MCF 10A (cell line): Measurements from ENCODE around the gene HSPA4. TPM values are rescaled to one million over a fixed set of nuclear protein-coding genes. Genes with fewer than 3 reads are reported as not detected.
"Not testable (repeated sequence)": the region's sequence is repeated elsewhere in the genome, so short reads cannot be mapped to it uniquely, and the experiment has no call there.

Source experiments
- BruUV-seq: library from RNA; stranded (reverse); fragments of 400-500 nt; replicated peaks from 2 replicates; lab custom pipeline; 2021; lab: Mats Ljungman, UMichigan
- CTCF ChIA-PET: fragments of 300-600 bp; sonication (Branson Sonifier 250); formaldehyde crosslinking; extraction: SDS; loops from one replicate; lab custom pipeline; 2021; ENCODE audit warnings: antibody characterized with exemption, inconsistent platforms; lab: Yijun Ruan, JAX
- POLR2A ChIA-PET: fragments of 300-600, 350-650 bp; sonication (Branson Sonifier 250); formaldehyde crosslinking; extraction: SDS; loops from one replicate; lab custom pipeline; 2020; ENCODE audit warnings: antibody characterized with exemption, inconsistent platforms; lab: Yijun Ruan, JAX
- DNase-seq: peaks from one replicate; pipeline ENCODE4 v3.0.0-alpha.2; 2018; ENCODE audit not compliant: unreplicated experiment
- H3K27ac Mint-ChIP-seq: one replicate; pipeline ENCODE4 v1.8.0; 2022; ENCODE audit warnings: mild to moderate bottlenecking, low read depth, mixed read lengths; ENCODE audit not compliant: unreplicated experiment
- H3K27me3 Mint-ChIP-seq: one replicate; pipeline ENCODE4 v1.8.0; 2022; ENCODE audit warnings: mixed read lengths; ENCODE audit not compliant: insufficient read depth, unreplicated experiment
- H3K36me3 Mint-ChIP-seq: one replicate; pipeline ENCODE4 v1.8.0; 2022; ENCODE audit warnings: mild to moderate bottlenecking, moderate library complexity, mixed read lengths; ENCODE audit not compliant: insufficient read depth, unreplicated experiment
- H3K4me1 Mint-ChIP-seq: one replicate; pipeline ENCODE4 v1.8.0; 2022; ENCODE audit warnings: mixed read lengths; ENCODE audit not compliant: insufficient read depth, unreplicated experiment
- H3K4me3 Mint-ChIP-seq: one replicate; pipeline ENCODE4 v1.8.0; 2022; ENCODE audit warnings: mild to moderate bottlenecking, moderate library complexity, mixed read lengths; ENCODE audit not compliant: unreplicated experiment
- H3K9me3 Mint-ChIP-seq: one replicate; pipeline ENCODE4 v1.8.0; 2022; ENCODE audit warnings: mixed read lengths; ENCODE audit not compliant: unreplicated experiment
- CTCF ChIP-seq: fragments of 200-600 bp; IDR thresholded peaks from one replicate; pipeline ENCODE4 v1.8.0; 2022; ENCODE audit warnings: antibody characterized with exemption, mild to moderate bottlenecking; ENCODE audit not compliant: unreplicated experiment
- intact Hi-C: fragments of 100-400 bp; cut with micrococcal nuclease; formaldehyde crosslinking; loops from 2 replicates; pipeline ENCODE4 v1.14.1; 2022
- total RNA-seq: library from RNA; stranded (reverse); gene quantifications from 2 replicates; pipeline ENCODE4 v1.2.3, GENCODE V29; 2022

Gene HSPA4
- total RNA-seq, 1 experiment from 2014 or later: 218 TPM

GRCh38 chr5:133017964-133018363, 33.8 kb upstream of the HSPA4 start:
- Mint-ChIP-seq H3K27ac (no peak overlapping the region), H3K4me1 (no peaks in the 10 kb centered on the region), H3K36me3 (peaks cover 57% of the 10 kb centered on the region), H3K9me3 (no peaks in the 10 kb centered on the region), H3K27me3 (no peaks in the 10 kb centered on the region), H3K4me3 (no peak overlapping the region)
- ChIA-PET CTCF (interaction anchor here (1.0 to 1.1 kb wide), 2 partner anchors 8 to 10 kb away, joined by 4 to 5 read pairs; partner anchors contain the start of gene ZCCHC10), POLR2A (interaction anchor here (4.5 to 5.4 kb wide), 2 partner anchors 34 to 56 kb away, joined by 20 to 34 read pairs; partner anchors contain the start of genes AFF4 and HSPA4)
- intact Hi-C loops: no loop called here
- TF ChIP-seq CTCF: no peak
- no TSS peak for BruUV-seq
- DNase-seq: no peak

- BruUV-seq, H3K9me3 Mint-ChIP-seq, H3K4me3 Mint-ChIP-seq, intact Hi-C loops, H3K27ac Mint-ChIP-seq, H3K4me1 Mint-ChIP-seq, H3K27me3 Mint-ChIP-seq, DNase-seq: not testable (repeated sequence)
- CTCF ChIA-PET: interaction anchor here (0.6 to 1.2 kb wide), 2 partner anchors 13 to 354 kb away, joined by 4 read pairs; no protein-coding TSS in a partner anchor
- POLR2A ChIA-PET: interaction anchor here (4.5 to 5.4 kb wide), 2 partner anchors 33 to 57 kb away, joined by 20 to 34 read pairs; partner anchors contain the start of genes AFF4 and HSPA4
- peaks cover 63% of the 10 kb centered on the region for H3K36me3 Mint-ChIP-seq
Observed at GRCh38 chr5:133019471-133019870, 32.3 kb upstream of the HSPA4 start.

DNA sequence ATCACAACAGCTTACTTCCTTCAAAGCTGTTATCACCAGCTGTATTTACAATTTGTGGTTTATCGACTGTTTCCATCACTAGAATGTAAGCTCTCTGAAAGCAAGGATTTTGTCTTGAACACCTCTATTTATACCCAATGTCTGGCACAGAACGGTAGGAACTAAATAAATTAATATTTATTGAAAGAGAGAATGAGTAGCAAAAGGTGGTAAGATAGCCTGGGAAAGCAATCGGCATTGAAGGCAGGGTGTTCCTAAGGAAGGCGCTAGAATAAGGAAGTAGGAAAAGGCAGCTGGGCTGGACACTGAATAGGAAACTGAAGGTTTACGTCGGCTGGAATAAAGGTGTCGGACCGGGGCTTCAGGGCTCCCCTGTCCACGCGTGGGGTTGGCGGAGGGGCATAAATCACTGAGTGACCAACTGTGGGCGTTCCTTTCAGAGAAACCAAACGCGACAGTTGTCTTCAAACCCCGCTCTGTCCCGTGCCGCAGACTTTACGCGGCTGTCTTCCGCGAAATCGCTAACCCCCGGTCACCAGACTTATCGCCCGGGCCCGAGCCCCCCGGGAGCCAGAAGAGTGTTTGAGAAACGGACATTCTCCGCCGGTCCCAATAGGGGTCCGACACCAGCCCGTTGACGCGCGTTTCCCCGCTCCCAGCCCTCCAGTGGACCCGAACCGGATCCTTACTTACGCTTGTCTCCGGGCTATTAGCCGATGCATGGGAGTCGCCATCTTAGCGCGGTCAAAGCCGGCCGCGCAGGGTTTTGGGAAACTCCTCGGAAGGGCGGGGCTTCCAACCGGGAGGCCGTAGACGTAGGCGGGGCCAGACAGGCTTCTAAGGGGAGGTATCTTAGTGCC, 25.8 kb upstream of the HSPA4 start, which contains the start of gene ZCCHC10:
TSS of gene ZCCHC10 (minus strand) at position 746 of the 860 bp plus-strand sequence. CDS start at position 734, 12 bp downstream.
- H3K27ac Mint-ChIP-seq: peak within 1 kb of the TSS; percentile 94
- TSS peak; percentile 71 for BruUV-seq
- TF ChIP-seq CTCF: no peak
- CTCF ChIA-PET: interaction anchor here (0.6 to 1.1 kb wide), 4 partner anchors 9 to 86 kb away, joined by 3 to 5 read pairs (median 4); no protein-coding TSS in a partner anchor
- peaks cover 25% of the 10 kb centered on the region for H3K36me3 Mint-ChIP-seq
- intact Hi-C loops: loop anchor here (2.0 kb wide), 1 partner anchor 63 kb away; the partner anchor contains the start of gene AFF4
- H3K27me3 Mint-ChIP-seq: no peaks in the 10 kb centered on the region
- H3K4me3 Mint-ChIP-seq: peak within 1 kb of the TSS; percentile 88
- DNase-seq: peak; percentile 95
- peaks cover 19% of the 10 kb centered on the region for H3K4me1 Mint-ChIP-seq
- H3K9me3 Mint-ChIP-seq: no peaks in the 10 kb centered on the region
- POLR2A ChIA-PET: interaction anchor here (0.6 to 7.4 kb wide), 20 partner anchors 12 to 1150 kb away, joined by 3 to 85 read pairs (median 4); partner anchors contain the start of genes AFF4, HSPA4 and VDAC1

DNA sequence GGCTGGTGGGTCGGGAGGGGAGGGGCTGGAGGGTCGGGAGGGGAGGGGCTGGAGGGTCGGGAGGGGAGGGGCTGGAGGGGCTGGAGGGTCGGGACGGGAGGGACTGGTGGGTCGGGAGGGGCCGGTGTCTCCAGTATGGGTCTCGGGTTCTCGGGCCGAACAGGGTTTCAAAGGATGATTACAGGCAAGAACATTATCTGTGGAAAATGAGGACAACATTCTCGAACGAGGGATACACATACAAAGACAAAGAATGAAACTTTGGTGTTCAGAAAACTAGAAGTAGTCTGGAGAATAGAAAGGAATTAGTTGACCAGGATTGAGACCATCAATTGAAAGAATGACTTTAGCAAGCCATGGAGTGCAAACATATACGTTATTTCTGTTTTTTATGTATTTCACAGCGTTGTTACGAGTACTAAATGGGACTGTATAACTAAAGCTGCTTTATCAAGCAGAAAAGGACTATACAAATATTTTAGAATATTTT, 25.1 kb upstream of the HSPA4 start:
- intact Hi-C loops: loop anchor here (2.0 kb wide), 1 partner anchor 64 kb away; the partner anchor contains the start of gene AFF4
- Mint-ChIP-seq H3K27me3 (no peaks in the 10 kb centered on the region), H3K27ac (peak overlapping the region; percentile 94), H3K36me3 (peaks cover 18% of the 10 kb centered on the region), H3K4me3 (peak overlapping the region; percentile 88), H3K4me1 (peaks cover 19% of the 10 kb centered on the region), H3K9me3 (no peaks in the 10 kb centered on the region)
- ChIA-PET CTCF (interaction anchor here (0.6 to 1.1 kb wide), 2 partner anchors 10 to 752 kb away, joined by 3 to 5 read pairs; no protein-coding TSS in a partner anchor), POLR2A (interaction anchor here (1.1 to 7.4 kb wide), 8 partner anchors 10 to 67 kb away, joined by 3 to 79 read pairs (median 7); partner anchors contain the start of genes AFF4 and HSPA4)
- no TSS peak for BruUV-seq
- no peak for DNase-seq
- no peak for TF ChIP-seq CTCF
